ENCODE data around the gene MBD5. TPM values are rescaled to one million over a fixed set of nuclear protein-coding genes. Genes with fewer than 3 reads are reported as not detected.

The MBD5 gene
- total and polyA plus RNA-seq, 2 experiments from 2014 or later: 12.1 to 23.4 TPM

GRCh38 chr2:148263890-148264289 is 243.0 kb downstream of the MBD5 start:
- Histone ChIP-seq H3K79me2 (ENCODE audit: insufficient read depth) (0 out of 2 replicates have a peak, but pooled peaks cover 3% of the 10 kb centered on the region), H2AFZ (no peak overlapping the region), H3F3A (ENCODE audit: insufficient read depth) (no peaks in the 10 kb centered on the region), H3K27me3 (replicated peaks; ENCODE audit: insufficient read depth) (no peaks in the 10 kb centered on the region), H3K4me1 (ENCODE audit: insufficient read depth) (no peaks in the 10 kb centered on the region), H3K9ac (no peak overlapping the region), H3K9me3 (ENCODE audit: low read depth) (no peaks in the 10 kb centered on the region), H3K4me3 (no peak overlapping the region), H3K4me2 (ENCODE audit: unreplicated experiment) (no peak overlapping the region), H3K9me2 (ENCODE audit: insufficient read depth) (no peaks in the 10 kb centered on the region; the same call in 1 of the 2 replicates), H3K36me3 (ENCODE audit: low read depth) (0 out of 2 replicates have a peak, but pooled peaks cover 4% of the 10 kb centered on the region), H4K20me1 (ENCODE audit: insufficient read depth) (no peaks in the 10 kb centered on the region), H3K27ac (no peak overlapping the region)
- DNase-seq: no peak
- in situ Hi-C loops (cut with MboI): no loop called here
- WGBS, 2 experiments (ENCODE audit: low coverage in 1 of 2, low lambda C conversion rate in 2 of 2, missing lambda C conversion rate in 2 of 2): 93 to 100% methylated on average over 2 of the region's 2 CpGs
- TF ChIP-seq EZH2phosphoT487 (IDR thresholded peaks at IDR 0.05; ENCODE audit: insufficient read depth, low read depth) (no peak), EZH2 (IDR thresholded peaks at IDR 0.05; ENCODE audit: insufficient read depth, poor library complexity, severe bottlenecking) (no peak)

- Histone ChIP-seq H3K27ac (peak overlapping the region; percentile 42), H2AFZ (peak overlapping the region; percentile 8; the same call in 1 of the 2 replicates), H3K4me2 (ENCODE audit: unreplicated experiment) (peak overlapping the region; percentile 50), H3K4me3 (peak overlapping the region; percentile 8; the same call in 1 of the 2 replicates), H3K9me3 (ENCODE audit: low read depth) (no peaks in the 10 kb centered on the region), H3K79me2 (ENCODE audit: insufficient read depth) (no peaks in the 10 kb centered on the region), H3K27me3 (replicated peaks; ENCODE audit: insufficient read depth) (no peaks in the 10 kb centered on the region), H3K9me2 (ENCODE audit: insufficient read depth) (no peaks in the 10 kb centered on the region), H4K20me1 (ENCODE audit: insufficient read depth) (no peaks in the 10 kb centered on the region), H3F3A (ENCODE audit: insufficient read depth) (peaks cover 20% of the 10 kb centered on the region), H3K36me3 (ENCODE audit: low read depth) (no peaks in the 10 kb centered on the region), H3K4me1 (ENCODE audit: insufficient read depth) (peaks cover 22% of the 10 kb centered on the region), H3K9ac (no peak overlapping the region)
- TF ChIP-seq EZH2phosphoT487 (IDR thresholded peaks at IDR 0.05; ENCODE audit: insufficient read depth, low read depth) (no peak), EZH2 (IDR thresholded peaks at IDR 0.05; ENCODE audit: insufficient read depth, poor library complexity, severe bottlenecking) (no peak)
- peak; percentile 42 for DNase-seq
- 30% methylated on average over 4 of the region's 4 CpGs for WGBS, 2 experiments (ENCODE audit: low coverage in 1 of 2, low lambda C conversion rate in 2 of 2, missing lambda C conversion rate in 2 of 2)
- in situ Hi-C loops (cut with MboI): no loop called here
Measured at GRCh38 chr2:148273158-148273691, 252.3 kb downstream of the MBD5 start.

DNA sequence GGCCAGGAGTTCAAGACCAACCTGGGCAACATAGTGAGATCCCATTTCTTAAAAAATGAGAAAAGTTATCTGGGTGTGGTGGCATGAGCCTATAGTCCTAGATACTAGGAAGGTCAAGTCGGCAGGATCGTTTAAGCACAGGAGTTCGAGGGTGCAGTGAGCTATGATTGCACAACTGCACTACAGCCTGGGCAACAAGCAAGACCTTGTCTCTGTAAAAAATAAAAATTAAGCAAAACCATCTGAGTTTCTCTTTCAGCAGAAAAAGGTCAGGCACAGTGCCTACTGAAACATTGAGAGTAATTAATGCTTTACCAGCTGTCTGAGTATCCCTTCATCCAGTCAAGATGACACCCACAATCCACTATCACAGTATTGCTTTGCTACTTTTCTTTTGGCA is 258.3 kb downstream of the MBD5 start:
- no peaks in the 10 kb centered on the region for H3K36me3 ChIP-seq (ENCODE audit: low read depth)
- no peak for DNase-seq
- H3F3A ChIP-seq (ENCODE audit: insufficient read depth): peaks cover 3% of the 10 kb centered on the region; the same call in 1 of the 2 replicates
- H3K4me2 ChIP-seq (ENCODE audit: unreplicated experiment): no peak overlapping the region
- no peaks in the 10 kb centered on the region for H3K79me2 ChIP-seq (ENCODE audit: insufficient read depth)
- H3K9me3 ChIP-seq (ENCODE audit: low read depth): no peaks in the 10 kb centered on the region
- no peaks in the 10 kb centered on the region for H4K20me1 ChIP-seq (ENCODE audit: insufficient read depth)
- in situ Hi-C loops (cut with MboI): no loop called here
- H3K4me3 ChIP-seq: no peak overlapping the region
- 7 to 22% methylated on average over 3 of the region's 3 CpGs for WGBS, 2 experiments (ENCODE audit: low coverage in 1 of 2, low lambda C conversion rate in 2 of 2, missing lambda C conversion rate in 2 of 2)
- H2AFZ ChIP-seq: no peak overlapping the region
- H3K27me3 ChIP-seq (replicated peaks; ENCODE audit: insufficient read depth): no peaks in the 10 kb centered on the region
- H3K9ac ChIP-seq: no peak overlapping the region
- peaks cover 8% of the 10 kb centered on the region; the same call in 1 of the 2 replicates for H3K4me1 ChIP-seq (ENCODE audit: insufficient read depth)
- TF ChIP-seq EZH2 (IDR thresholded peaks at IDR 0.05; ENCODE audit: insufficient read depth, poor library complexity, severe bottlenecking): no peak
- TF ChIP-seq EZH2phosphoT487 (IDR thresholded peaks at IDR 0.05; ENCODE audit: insufficient read depth, low read depth): no peak
- no peaks in the 10 kb centered on the region for H3K9me2 ChIP-seq (ENCODE audit: insufficient read depth)
- no peak overlapping the region for H3K27ac ChIP-seq

- Histone ChIP-seq H4K20me1 (ENCODE audit: insufficient read depth) (no peaks in the 10 kb centered on the region), H3F3A (ENCODE audit: insufficient read depth) (no peaks in the 10 kb centered on the region), H3K4me2 (ENCODE audit: unreplicated experiment) (no peak overlapping the region), H3K27ac (no peak overlapping the region), H2AFZ (no peak overlapping the region), H3K9ac (no peak overlapping the region), H3K36me3 (ENCODE audit: low read depth) (no peaks in the 10 kb centered on the region), H3K79me2 (ENCODE audit: insufficient read depth) (no peaks in the 10 kb centered on the region), H3K27me3 (replicated peaks; ENCODE audit: insufficient read depth) (no peaks in the 10 kb centered on the region), H3K4me3 (no peak overlapping the region), H3K9me3 (ENCODE audit: low read depth) (no peaks in the 10 kb centered on the region), H3K9me2 (ENCODE audit: insufficient read depth) (no peaks in the 10 kb centered on the region), H3K4me1 (ENCODE audit: insufficient read depth) (peaks cover 8% of the 10 kb centered on the region; the same call in 1 of the 2 replicates)
- in situ Hi-C loops (cut with MboI): no loop called here
- TF ChIP-seq EZH2 (IDR thresholded peaks at IDR 0.05; ENCODE audit: insufficient read depth, poor library complexity, severe bottlenecking): no peak
- TF ChIP-seq EZH2phosphoT487 (IDR thresholded peaks at IDR 0.05; ENCODE audit: insufficient read depth, low read depth): no peak
- DNase-seq: peak; percentile 41
- WGBS, 2 experiments (ENCODE audit: low coverage in 1 of 2, low lambda C conversion rate in 2 of 2, missing lambda C conversion rate in 2 of 2): 7 to 13% methylated on average over 1 of the region's 1 CpG
Measured at GRCh38 chr2:148282201-148282600, 261.3 kb downstream of the MBD5 start.
